ENCODE measurements around the gene ARCN1.

Gene ARCN1

DNA sequence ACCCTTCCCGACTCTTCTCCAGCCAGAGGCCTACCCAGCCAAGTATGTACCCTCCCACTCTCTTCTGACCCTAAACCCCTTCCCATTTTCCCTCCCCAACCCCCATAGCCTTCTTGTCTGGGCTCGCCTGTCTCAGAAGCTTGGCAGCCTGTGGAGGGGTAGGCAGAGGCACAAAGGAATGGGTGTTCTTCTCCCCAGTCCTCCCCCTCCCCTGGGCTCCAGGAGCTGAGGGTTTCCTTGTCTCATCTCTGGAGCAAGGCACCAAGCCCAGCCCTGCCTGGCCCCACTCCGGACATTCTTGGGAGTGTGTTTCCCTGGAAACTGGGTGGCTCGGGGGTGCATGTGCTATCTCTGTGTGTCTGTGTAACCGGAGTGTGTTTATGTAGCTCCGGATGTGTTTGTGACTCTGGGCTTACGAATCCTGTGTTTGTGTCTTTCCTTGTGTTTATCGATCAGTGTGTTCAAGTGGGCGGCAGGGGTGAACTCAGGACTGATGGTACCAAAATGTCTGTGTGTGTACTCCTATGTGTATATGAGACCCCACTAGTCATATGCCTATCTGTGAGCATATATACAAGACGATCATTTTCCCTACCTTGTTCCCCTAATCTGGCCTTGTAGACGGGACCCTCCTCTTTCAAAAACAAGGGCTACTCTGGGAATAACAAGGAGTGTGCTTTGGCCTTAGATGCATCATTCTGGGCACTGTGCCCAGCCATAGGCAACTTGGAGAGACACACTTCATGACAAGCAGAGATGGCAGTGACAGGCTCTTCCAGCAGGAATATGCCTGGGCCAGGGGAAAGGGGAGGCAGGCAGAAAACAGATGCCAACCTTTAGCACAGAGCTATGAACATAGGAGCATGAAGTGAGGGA lies 46.1 kb downstream of the ARCN1 start:
- no peak overlapping the region for H3K4me3 ChIP-seq (ENCODE audit: low read length)
- no peak for TF ChIP-seq ZNF274 (IDR thresholded peaks at IDR 0.05; ENCODE audit: low read depth, low read length)

DNA sequence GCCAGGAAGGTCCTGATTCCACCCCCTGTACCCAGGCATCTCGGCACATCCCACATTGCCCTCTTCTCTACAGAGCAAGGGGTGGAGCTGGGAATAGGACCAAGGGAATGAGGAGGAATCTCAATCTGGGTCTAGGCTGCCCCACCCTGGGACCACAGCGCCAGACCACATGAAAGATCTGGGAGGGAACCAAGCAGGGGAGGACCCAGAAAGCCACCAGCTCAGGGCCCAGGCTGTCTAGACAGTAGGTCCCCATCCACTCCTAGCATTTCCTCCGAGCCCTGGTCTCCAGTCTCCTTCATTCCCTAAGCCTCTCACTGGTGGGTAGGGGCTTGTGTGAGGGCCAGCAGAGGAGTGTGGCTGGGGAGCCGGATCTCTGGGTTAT lies 46.8 kb downstream of the ARCN1 start:
- H3K4me3 ChIP-seq (ENCODE audit: low read length), result no peak overlapping the region
- TF ChIP-seq ZNF274 (IDR thresholded peaks at IDR 0.05; ENCODE audit: low read depth, low read length), result no peak

DNA sequence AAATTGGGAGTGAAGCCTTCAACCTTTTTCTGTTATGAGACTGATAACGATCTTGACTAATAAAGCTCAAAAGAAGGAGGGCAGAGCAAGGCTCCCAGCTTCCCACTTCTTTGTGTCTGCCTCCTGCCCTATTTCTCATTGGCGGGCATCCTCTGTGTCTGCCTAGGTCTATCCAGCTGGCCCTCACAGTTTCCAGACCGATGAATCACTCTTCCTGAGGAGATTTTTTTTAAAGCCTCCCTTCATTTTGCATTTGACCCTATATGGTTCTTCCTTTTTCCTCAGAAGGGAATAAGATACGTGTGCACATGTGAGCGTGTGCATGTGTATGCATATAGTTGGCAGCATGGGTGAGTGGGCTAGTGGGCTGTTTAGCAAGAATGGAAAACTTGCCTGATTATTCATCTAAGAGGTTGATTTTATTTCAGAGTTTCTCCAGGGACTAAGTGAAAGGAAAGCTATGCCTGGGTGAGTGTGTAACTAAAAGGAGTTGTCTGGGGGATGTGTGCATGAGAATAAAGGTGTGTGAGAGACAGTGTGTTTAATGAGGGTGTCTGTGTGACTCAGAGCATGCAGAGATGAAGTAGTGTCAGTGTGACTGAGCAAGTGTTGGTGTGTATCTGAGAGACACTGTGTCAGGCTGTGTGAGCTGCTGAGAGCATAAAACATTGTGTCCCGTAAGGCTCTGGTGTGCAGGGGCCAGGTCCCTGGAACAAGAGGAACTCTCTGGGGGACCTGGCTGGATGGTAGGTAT lies 47.4 kb downstream of the ARCN1 start:
- H3K4me3 ChIP-seq (ENCODE audit: low read length), result no peak overlapping the region
- no peak for TF ChIP-seq ZNF274 (IDR thresholded peaks at IDR 0.05; ENCODE audit: low read depth, low read length)

DNA sequence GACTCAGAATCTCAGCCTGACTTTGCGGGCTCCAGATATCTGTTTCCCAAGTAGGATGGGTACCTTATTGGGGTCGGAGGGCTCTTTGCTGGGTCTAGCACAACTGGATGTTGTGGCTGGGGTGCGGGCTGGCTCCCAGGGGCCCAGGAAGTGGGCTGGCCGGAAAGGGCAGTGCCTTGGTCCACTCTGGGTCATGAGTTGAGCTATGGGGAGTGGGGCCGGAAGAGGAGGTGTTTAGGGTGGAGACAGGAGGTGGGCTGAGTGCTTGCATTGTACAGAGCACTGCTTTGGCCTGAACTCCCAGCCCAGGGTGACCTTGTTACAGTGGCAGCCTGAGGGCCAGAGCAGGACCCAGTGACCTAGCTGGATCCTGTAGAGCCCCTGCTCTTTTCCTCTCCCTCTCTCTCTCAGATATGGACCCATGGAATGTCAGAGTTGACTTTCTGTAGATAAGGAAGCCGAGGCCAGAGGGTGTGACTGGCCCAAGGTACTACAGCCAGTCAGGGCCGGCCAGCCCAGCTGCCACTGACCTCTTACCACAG lies 48.4 kb downstream of the ARCN1 start:
- no peak for TF ChIP-seq ZNF274 (IDR thresholded peaks at IDR 0.05; ENCODE audit: low read depth, low read length)
- no peak overlapping the region for H3K4me3 ChIP-seq (ENCODE audit: low read length)

DNA sequence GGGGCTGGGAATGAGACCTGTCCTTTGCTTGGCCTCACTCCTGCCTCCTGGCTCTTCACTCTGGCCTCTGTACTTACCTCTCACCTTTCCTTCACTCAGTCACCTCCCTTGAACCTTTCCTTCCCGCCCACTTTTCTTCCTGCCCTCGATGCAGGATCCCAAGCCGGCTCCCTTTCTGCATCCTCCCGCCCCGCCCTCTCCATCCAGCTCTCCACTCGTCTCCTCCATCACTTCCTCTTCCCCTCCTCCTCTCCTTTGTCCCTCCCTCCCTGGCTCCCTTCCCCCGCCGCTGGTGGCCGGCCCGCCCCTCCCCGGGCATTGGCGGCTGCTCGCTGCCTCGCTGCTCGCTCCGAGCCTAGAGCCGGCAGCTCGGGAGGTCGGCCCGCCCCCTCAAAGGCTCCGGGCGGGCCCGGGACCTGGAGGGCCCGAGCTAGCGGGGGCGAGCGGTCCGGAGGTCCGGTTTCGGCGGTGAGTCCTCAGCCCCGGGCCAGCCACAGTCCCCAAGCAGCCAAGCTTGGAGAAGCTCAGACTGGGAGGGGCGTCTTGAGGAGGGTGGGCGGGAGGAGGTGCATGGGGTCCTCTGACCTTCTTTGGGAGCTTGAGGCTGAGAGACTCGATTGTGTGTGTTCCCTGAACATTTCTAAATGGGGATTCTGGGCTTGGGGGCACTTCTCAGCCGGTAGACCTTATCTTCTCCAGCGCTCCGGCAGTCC lies 49.0 kb downstream of the ARCN1 start:
- TF ChIP-seq ZNF274 (IDR thresholded peaks at IDR 0.05; ENCODE audit: low read depth, low read length), result no peak
- H3K4me3 ChIP-seq (ENCODE audit: low read length), result no peak overlapping the region

DNA sequence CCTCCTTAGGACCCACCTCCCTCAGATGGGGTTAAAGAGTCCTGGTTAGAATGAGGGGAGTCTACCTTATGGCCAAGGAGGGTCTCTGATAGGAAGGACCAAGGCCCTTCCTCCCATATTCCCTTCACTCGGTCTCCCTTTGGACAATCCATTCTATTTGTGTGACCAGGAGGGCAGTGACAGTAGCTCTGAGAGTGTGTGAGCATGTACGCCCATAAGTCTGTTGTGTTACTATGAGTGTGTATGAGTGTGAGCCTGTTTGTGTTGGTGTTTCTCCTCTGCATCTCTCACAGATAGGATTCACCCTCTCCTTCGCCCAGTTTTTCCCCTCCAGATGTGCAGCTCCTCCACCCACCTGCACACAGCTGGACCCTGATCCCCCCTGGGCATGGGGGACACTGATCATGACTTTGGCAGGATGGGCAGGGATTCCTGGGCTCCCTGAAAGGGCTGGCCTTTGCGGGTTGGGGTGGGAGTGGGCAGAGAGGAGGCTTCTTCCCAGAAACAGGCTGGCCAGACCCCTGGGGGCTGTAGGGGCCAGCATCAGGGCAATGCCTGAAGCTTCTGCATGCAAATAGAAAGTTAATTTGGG lies 49.7 kb downstream of the ARCN1 start:
- H3K4me3 ChIP-seq (ENCODE audit: low read length), result no peak overlapping the region
- no peak for TF ChIP-seq ZNF274 (IDR thresholded peaks at IDR 0.05; ENCODE audit: low read depth, low read length)

DNA sequence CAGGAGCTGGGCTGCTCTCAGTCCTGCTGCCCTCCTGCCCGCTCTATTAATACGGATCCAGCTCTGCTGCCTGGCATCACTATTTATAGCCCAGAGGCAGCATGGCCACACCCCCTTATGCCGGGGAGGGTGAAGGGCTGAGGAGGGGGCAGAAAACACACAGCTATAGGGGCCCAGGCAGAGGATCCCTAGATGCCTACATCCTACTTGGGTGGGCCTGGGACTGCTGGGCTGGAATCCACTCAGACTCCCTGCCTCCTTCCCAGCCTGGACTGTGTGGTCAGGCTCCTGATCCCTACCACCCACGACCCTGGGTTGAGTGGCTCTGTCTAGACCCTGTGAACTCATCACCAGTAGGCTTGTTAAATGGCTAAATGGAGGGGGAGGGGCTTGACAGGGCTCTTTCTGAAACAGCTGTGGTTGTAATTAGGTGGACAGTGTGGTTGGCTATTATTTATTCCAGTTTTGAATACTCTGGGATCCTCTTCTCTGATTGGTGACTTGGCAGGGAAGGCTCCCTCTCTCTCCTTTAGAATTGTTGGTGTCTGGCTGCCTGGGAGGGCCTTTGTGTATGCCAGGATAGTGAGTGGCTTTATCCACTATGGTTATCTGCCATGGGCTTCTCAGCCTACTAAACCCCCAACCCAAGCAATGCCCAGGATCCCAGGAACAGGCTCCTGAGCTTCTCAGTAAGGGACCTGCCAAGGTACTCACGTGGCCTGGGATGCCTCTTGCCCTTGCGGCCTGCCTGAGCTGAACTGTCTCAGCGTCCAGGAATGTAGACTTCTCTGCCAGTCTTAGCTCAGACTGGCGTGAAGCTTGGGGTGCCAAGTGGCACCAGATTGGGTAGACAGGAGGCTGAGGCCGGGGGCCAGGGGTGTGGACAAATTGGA lies 50.4 kb downstream of the ARCN1 start:
- no peak for TF ChIP-seq ZNF274 (IDR thresholded peaks at IDR 0.05; ENCODE audit: low read depth, low read length)
- no peak overlapping the region for H3K4me3 ChIP-seq (ENCODE audit: low read length)

DNA sequence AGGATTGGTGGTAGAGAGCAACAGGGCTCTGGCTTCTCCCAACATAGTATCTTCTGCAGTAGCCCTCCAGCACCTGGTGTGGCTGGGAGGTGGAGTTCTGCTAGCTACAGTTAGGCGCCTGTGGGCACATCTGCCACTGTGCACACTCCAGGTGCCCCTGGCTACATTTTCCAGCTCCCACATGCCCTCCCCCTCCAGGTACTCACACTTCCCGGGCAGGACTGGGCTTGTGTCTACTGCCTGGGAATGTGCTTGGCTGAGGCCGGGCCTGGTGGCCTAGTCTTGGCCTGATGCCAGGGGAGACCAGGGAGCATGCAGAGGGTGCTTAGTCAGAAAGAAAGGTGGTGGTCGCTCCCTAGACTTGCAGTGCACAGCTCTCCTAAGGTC lies 51.1 kb downstream of the ARCN1 start:
- no peak overlapping the region for H3K4me3 ChIP-seq (ENCODE audit: low read length)
- no peak for TF ChIP-seq ZNF274 (IDR thresholded peaks at IDR 0.05; ENCODE audit: low read depth, low read length)

DNA sequence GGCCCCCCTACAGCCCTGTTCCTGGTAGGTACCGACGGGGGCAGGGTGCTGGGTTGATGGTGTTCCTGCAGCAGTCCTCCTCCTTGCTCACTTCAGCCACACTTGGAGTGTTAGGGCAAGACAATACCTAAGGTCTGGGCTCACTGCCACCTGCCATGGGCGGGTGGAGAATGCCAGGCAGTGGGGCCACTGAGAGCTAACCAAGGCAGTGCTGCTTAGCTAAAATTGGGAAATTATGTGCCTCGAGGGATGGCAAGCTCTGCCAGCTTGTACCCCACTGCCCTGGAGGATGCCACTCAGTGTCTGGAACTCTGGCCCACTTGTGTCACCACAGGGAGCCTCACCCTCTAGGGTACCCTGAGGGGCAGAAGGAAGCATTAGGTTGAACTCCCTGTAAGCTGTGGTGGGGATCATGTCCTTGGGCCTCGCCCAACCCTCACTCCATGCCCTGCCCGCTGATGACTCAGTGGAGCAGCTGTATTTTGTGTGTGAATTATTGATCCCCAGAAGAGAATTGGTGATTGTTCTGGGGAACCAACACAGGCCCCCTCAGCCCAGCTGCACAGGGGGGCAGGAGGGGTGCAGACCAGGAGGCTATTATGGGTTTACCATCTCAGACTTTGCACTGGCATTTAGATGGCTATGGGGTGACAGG lies 53.0 kb downstream of the ARCN1 start:
- no peak for TF ChIP-seq ZNF274 (IDR thresholded peaks at IDR 0.05; ENCODE audit: low read depth, low read length)

DNA sequence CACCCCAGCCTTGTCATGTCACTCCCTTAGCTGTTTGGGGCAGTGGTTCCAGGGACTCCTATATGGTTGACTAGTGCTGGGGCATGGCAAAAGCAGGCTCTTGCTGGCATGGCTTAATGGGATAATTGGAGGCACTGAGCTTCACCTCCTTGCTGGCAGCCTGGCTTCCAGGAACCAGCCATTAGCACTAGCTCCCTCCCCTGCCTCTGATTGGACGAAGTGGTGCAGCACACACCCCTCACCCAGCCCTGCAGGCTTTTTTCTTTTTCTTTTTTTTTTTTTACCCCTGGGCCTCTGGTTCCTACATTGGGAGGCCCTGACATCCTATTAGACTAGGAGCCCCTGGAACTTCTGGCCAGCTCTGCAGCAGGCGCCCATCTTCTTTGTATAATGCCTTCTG lies 53.8 kb downstream of the ARCN1 start:
- H3K4me3 ChIP-seq (ENCODE audit: low read length), result no peak overlapping the region
- no peak for TF ChIP-seq ZNF274 (IDR thresholded peaks at IDR 0.05; ENCODE audit: low read depth, low read length)

More for the DNA sequence above, 53.0 kb downstream of the ARCN1 start:
- no peak overlapping the region for H3K4me3 ChIP-seq (ENCODE audit: low read length)

DNA sequence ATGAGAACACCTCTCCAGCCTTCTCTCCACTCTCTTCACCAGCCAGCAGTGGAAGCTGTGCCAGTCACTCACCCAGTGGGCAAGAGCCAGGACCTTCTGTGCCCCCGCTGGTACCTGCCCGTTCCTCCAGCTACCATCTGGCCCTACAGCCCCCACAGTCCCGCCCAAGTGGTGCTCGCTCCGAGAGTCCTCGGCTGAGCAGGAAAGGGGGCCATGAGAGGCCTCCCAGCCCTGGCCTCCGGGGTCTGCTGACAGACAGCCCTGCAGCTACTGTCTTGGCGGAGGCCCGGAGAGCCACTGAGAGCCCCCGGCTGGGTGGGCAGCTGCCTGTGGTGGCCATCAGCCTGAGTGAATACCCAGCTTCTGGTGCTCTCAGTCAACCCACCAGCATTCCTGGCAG lies 55.4 kb downstream of the ARCN1 start:
- TF ChIP-seq ZNF274 (IDR thresholded peaks at IDR 0.05; ENCODE audit: low read depth, low read length), result no peak
- H3K4me3 ChIP-seq (ENCODE audit: low read length), result no peak overlapping the region

DNA sequence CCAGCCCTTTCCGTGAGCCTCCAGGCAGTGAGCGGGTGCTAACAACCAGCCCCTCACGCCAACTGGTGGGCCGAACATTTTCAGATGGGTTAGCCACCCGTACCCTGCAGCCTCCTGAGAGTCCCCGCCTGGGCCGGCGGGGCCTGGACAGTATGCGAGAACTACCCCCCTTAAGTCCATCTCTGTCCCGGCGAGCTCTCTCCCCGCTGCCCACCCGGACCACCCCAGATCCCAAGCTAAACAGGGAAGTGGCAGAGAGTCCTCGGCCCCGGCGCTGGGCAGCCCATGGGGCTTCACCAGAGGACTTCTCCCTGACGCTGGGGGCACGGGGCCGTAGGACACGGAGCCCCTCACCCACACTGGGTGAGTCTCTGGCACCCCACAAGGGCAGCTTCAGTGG lies 55.8 kb downstream of the ARCN1 start:
- no peak for TF ChIP-seq ZNF274 (IDR thresholded peaks at IDR 0.05; ENCODE audit: low read depth, low read length)
- H3K4me3 ChIP-seq (ENCODE audit: low read length), result no peak overlapping the region

DNA sequence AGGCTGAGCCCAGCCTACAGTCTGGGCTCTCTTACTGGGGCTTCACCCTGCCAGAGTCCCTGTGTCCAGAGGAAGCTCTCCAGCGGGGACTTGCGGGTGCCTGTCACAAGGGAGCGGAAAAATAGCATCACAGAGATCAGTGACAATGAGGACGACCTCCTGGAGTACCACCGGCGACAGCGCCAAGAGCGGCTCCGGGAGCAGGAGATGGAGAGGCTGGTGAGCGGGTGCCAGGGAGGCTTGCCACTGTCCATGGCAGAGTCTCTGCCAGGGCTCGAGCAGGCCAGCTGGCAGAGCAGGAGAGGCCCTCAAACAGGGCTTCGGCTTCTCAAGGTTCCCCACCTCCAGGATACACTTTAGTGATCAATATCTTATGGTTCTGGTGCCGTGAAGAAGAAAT lies 56.2 kb downstream of the ARCN1 start:
- no peak for TF ChIP-seq ZNF274 (IDR thresholded peaks at IDR 0.05; ENCODE audit: low read depth, low read length)
- H3K4me3 ChIP-seq (ENCODE audit: low read length), result no peak overlapping the region

Data from GM08714 (cell line).